Activated T-cell treated with anti-CD3 and anti-CD28 coated beads for 4 hours (primary cell): ENCODE results near the gene GPR179.
A peak's percentile ranks its signal among the peaks of the same experiment; 100 is the strongest.
"Not testable (repeated sequence)": the region's sequence is repeated elsewhere in the genome, so short reads cannot be mapped to it uniquely, and the experiment has no call there.

Experiments used
- DNase-seq: peaks from one replicate; pipeline ENCODE4 v3.0.0-alpha.2; 2020

Gene GPR179

DNA sequence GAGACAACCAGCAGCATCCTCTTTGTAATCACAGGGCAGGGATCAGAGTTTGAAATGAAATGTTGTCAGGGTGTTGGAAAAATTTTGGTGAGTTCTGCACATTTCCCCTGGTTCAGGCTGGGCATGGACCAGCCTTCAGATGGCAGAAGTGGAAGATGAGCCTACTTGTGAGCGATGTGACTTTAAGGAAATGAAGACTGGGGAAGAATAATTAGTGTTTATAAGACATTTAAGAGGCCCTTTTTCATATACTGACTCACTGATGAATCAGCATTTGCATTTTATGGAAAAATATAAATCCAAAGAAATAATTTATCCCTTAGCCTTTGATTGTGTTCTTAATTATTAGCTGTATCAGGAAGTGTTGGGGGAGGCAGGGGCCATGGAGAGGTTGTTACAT is 20.9 kb downstream of the GPR179 start:
- no peak for DNase-seq

DNA sequence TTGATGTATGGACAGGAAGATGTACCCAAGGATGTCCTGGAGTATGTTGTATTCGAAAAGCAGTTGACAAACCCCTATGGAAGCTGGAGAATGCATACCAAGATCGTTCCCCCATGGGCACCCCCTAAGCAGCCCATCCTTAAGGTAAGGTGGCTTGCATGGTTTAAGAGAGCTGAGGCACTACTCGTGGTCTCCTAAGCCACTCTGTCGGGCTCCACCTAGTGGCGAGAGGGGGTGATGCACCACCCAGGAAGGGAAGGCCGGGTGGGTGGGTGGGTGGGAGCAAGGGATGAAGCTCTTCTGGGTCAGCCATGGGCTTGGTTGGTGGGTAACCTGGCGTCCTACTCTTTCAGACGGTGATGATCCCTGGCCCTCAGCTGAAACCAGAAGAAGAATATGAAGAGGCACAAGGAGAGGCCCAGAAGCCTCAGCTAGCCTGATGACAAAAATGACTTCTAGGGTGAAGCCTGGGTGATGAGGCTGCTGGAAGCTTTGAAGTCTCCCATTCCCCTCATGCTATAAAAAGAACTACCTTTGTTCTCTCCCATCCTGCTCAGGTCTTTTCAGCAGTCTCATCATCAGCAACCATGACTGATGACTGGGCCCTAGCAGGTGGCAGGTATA is 21.5 kb downstream of the GPR179 start:
- peak; percentile 75 for DNase-seq

DNA sequence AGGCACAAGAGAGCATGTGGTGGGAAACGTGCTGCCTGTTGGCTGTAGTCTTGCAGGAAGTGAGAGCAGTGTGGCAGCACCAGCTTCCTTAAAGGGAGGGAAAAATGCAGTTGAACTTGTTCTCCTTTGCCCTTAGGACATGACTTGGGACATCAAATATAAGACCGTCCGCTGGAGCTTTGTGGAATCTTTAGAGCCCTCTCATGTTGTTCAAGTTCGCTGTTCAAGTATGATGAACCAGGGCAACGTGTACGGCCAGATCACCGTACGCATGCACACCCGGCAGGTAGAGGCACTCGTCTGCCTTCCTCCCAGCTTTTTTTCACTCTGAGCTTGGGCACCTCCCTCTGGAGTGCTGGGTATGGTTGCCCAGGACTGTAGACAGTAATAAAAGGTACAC is 23.3 kb downstream of the GPR179 start:
- no peak for DNase-seq

DNA sequence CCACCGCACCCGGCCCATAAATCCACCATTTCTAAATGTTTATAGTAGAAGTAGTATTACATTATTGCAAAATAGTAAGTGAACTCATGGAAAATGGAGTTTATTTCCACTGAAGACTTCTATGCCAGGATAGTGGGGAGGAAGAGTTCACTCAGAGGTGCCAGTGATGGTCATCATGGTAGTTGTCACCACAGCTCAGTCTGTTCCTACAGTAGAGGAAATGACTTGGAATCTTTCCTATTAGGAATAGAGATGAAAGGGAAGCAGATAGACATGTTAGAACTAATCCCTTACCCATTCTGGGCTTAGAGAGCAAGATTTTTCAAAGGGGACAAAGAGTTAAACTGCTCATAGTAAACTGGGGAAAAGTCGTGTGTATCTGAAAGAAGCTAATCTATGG is 26.7 kb downstream of the GPR179 start:
- no peak for DNase-seq

DNA sequence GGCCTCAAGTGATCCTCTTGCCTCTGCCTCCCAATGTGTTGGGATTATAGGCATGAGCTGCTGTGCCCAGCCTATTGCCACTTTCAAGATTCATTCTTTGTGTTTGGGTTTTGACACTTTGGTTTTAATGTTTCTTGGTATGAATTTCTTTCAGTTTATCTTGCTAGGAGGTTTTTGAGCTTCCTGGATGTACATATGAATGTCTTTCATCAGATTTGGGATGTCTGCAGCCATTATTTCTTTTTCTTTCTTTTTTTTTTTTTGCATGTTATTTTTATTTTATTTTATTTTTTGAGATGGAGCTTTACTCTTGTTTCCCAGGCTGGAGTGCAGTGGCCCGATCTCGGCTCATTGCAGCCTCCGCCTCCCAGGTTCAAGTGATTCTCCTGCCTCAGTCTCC is 28.3 kb downstream of the GPR179 start:
- no peak for DNase-seq

DNA sequence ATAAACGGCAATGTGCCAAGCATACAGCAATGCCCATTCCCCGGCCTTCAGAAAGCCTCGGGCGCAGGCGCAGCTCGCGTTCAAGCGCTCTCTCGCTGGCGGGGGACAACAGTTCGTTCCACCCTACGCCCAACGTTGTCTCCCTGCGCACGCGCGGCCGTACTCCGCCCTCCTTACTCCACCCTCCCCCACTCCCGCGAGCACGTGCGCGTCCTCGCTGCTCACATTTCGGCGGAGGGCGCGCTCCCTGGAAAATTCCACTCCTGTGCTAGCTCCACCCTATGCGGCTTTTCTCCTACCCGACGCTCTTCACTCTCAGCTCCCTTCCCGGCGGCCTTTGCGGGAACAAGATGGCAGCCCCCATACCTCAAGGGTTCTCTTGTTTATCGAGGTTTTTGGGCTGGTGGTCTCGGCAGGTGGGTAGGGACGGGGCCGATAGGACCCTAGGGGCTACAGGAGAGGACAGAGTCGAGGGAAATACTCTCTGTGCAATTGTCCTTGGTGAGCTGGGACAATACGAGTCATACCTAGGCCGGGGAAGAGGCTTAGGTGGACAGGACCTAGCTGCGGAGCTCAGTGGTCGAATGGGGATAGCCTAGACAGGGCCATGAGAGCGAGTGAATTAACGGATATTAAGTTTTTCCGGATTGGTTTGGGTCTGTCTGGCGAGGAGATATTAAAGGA is 46.8 kb downstream of the GPR179 start, which contains the start of gene MRPL45:
TSS of gene MRPL45 (plus strand) at position 335 of the 684 bp plus-strand sequence. CDS start at position 351, 16 bp downstream.
- peak; percentile 96 for DNase-seq

DNA sequence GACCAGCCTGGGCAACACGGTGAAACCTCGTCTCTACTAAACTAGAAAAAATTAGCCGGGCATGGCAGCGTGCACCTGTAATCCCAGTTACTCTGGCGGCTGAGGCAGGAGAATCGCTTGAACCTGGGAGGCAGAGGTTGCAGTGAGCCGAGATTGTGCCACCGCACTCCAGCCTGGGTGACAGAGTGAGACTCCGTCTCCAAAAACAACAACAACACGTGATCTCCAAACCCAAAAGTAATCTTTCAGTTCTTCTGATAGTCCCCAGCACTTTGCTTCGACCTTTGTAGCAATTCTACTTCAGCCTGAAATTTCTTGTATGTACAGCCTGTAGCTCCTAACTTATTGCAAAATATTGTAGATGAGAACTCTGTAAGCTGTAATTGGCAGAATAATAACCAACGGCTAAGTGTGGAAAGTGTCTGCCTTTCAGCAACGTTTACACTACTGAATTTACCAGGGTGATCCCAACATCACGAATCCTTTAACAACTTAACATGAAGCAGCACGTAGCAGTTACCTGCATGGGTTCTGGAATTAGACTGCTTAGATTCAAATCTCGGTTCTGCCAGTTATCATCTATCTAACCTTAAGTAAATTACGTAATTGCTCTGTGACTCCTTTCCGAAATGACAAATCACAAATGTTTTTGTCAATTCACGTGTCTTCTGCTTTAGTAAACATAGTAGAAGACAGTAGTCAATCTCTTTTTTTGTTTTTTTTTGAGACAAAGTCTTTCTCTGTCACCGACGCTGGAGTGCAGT is 48.0 kb downstream of the GPR179 start:
- not testable (repeated sequence) for DNase-seq

DNA sequence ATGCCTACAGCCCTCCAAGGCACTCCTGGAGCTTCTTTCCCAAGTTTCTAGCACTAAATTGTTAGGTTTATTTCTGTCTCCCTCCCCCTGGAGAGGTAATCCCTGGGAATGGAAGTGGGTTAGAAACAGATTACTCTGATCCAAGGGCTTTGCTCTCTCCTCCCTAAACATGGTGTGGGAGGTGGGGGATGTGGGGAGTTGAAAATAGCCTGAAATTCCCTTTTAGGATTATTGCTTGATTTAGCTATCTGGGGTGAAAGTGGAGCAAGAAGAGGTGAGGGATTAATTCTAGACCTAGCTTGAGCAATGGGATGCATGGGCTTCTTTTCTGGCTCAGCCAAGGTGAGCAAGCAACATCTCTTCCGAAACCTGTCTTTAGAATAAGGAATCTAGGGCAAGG is 54.0 kb downstream of the GPR179 start:
- DNase-seq, result not testable (repeated sequence)

DNA sequence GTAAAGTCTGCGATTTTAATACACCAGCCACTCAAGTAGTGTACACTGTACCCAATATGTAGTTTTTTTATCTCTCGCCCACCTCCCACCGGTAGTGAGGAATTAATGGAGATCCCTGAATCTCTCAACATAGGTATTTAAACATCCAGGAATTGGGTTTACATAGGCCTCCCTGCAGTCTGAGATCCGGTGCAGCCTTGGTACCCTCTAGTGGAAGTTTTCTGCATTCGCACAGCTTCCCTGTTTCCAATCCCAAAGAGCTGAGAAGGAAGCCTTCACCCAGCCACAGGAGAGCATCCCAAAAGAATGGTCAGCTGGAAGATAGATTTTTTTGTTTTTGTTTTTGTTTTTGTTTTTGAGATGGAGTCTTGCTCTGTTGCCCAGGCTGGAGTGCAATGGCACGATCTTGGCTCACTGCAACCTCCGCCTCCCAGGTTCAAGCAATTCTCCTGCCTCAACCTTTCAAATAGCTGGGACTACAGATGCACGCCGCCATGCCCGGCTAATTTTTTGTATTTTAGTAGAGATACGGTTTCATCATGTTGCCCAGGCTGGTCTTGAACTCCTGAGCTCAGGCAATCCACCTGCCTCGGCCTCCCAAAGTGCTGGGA is 55.4 kb downstream of the GPR179 start:
- not testable (repeated sequence) for DNase-seq

DNA sequence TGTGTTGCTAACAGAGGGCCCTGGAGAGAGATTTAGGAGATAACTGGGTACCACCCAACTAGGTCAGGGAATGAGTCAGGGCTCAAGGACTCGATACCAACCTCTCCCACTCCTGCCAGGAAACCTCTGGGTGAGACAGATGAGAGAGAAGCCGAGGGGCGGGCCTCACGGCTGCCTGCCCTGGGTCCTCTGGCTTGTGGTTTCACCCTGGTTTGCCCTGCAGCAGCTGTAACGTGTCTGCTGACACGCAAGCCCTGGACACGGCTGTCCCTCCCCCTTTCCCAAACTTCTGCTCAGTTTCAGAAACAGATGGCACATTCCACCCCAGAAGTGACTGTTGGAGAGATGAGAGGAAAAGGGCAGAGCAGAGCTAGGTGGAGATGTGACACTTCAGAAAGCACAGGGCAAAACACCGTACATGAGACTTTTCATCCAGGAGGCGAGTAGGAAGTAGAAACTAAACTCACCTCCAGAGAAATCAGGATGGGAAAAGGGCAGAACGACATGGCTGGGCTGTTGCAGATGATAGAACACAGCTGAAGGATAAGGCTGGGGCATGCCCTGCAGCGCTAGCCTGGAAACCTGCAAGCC is 57.2 kb downstream of the GPR179 start:
- not testable (repeated sequence) for DNase-seq

DNA sequence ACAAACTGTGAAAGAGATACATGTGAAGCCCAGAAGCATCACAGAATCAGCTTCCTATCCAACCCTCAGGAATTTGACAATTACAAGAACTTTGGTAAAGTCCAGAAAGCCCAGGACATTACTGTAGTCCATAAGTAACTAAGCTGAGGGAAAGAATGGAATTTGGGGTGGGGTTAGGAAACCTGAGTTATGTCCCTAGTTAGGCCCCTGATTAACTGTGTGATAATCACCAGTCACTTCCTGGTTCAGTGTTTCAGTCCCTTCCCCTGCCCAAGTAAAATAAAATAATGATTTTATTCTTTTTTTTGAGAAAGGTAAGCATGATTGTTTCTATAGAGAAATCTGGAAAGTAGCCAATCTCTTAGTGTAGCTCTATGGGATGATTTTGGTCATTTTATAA is 57.8 kb downstream of the GPR179 start:
- DNase-seq, result not testable (repeated sequence)
